H1 (cell line): ENCODE measurements around the gene MAML1. TPM values are rescaled to one million over a fixed set of nuclear protein-coding genes. Genes with fewer than 3 reads are reported as not detected.

Experiments
- CTCF ChIA-PET: fragments of 300-600 bp; sonication (Branson Sonifier 250); formaldehyde crosslinking; loops from one replicate; lab custom pipeline; 2021; ENCODE audit not compliant: partially characterized antibody; lab: Charles Lee
- POLR2A ChIA-PET: fragments of 300-600 bp; sonication (Branson Sonifier 250); formaldehyde crosslinking; loops from one replicate; lab custom pipeline; 2021; ENCODE audit warnings: inconsistent platforms; ENCODE audit not compliant: partially characterized antibody; lab: Charles Lee
- DNase-seq, 2 experiments: peaks; one replicate each; pipeline versions ENCODE4 v3.0.0 to v3.0.0-alpha.2; 2010 to 2022; ENCODE audit warnings: low spot score in 2 of 2, low read depth in 1 of 2, mixed read lengths in 1 of 2
- FAIRE-seq: peaks from 2 replicates; lab custom pipeline; 2011; peaks lifted over from hg19 to GRCh38; lab: Jason Lieb, UNC
- H2AFZ ChIP-seq: 2 replicates; pipeline ENCODE4 v1.8.1; 2012; ENCODE audit warnings: low read length, inconsistent platforms
- H2AK5ac ChIP-seq: 2 replicates; pipeline ENCODE4 v1.6.1; 2013; ENCODE audit warnings: low read depth, low read length
- H2BK120ac ChIP-seq: replicated peaks from 2 replicates; pipeline ENCODE3; 2013; ENCODE audit warnings: low read depth, low read length, inconsistent platforms
- H2BK12ac ChIP-seq: 2 replicates; pipeline ENCODE4 v1.6.1; 2013; ENCODE audit warnings: low read depth, low read length
- H2BK15ac ChIP-seq: 2 replicates; pipeline ENCODE4 v1.6.1; 2013; ENCODE audit warnings: low read length
- H2BK20ac ChIP-seq: 2 replicates; pipeline ENCODE4 v1.6.1; 2013; ENCODE audit warnings: low read length
- H2BK5ac ChIP-seq: 2 replicates; pipeline ENCODE4 v1.6.1; 2013; ENCODE audit warnings: low read depth, low read length
- H3K14ac ChIP-seq: 2 replicates; pipeline ENCODE4 v1.6.1; 2013; ENCODE audit warnings: inconsistent platforms; ENCODE audit not compliant: insufficient read length
- H3K18ac ChIP-seq: 2 replicates; pipeline ENCODE4 v1.6.1; 2013; ENCODE audit warnings: low read length; ENCODE audit errors: extremely low read depth
- H3K23ac ChIP-seq: 2 replicates; pipeline ENCODE4 v1.6.1; 2013; ENCODE audit warnings: inconsistent platforms; ENCODE audit not compliant: insufficient read length
- H3K23me2 ChIP-seq: 2 replicates; pipeline ENCODE4 v1.6.1; 2013; ENCODE audit warnings: low read depth, low read length
- H3K27ac ChIP-seq: 2 replicates; pipeline ENCODE4 v1.6.1; 2011; ENCODE audit warnings: low read depth, low read length, inconsistent platforms
- H3K27me3 ChIP-seq, 4 experiments: replicated peaks in 1 of 4; 1 replicate in 1 of 4; 2 replicates in 3 of 4; pipeline versions ENCODE4 v1.6.1 to v1.8.1; 2011 to 2013; ENCODE audit warnings: low read length in 3 of 4, mild to moderate bottlenecking in 3 of 4, inconsistent platforms in 2 of 4, mixed read lengths in 2 of 4, moderate library complexity in 1 of 4; ENCODE audit not compliant: control insufficient read depth in 3 of 4, insufficient read depth in 3 of 4; ENCODE audit errors: extremely low read depth in 1 of 4
- H3K36me3 ChIP-seq, 4 experiments: 2 replicates each; pipeline versions ENCODE4 v1.6.1 to v1.8.1; 2011 to 2013; ENCODE audit warnings: mild to moderate bottlenecking in 4 of 4, low read length in 3 of 4, moderate library complexity in 2 of 4, control low read depth in 1 of 4, inconsistent platforms in 1 of 4; ENCODE audit not compliant: insufficient read depth in 4 of 4, control insufficient read depth in 2 of 4
- H3K4ac ChIP-seq: replicated peaks from 2 replicates; pipeline ENCODE3; 2013; ENCODE audit warnings: low read length, low read depth, mixed read lengths, inconsistent platforms; ENCODE audit not compliant: insufficient read length
- H3K4me1 ChIP-seq, 4 experiments: replicated peaks in 1 of 4; 1 replicate in 1 of 4; 2 replicates in 3 of 4; pipeline versions ENCODE4 v1.6.1 to v1.8.1; 2011 to 2013; ENCODE audit warnings: low read length in 3 of 4, inconsistent platforms in 2 of 4, mixed read lengths in 1 of 4; ENCODE audit not compliant: insufficient read depth in 4 of 4, control insufficient read depth in 3 of 4
- H3K4me2 ChIP-seq, 2 experiments: 2 replicates each; pipeline versions ENCODE4 v1.6.1 to v1.8.1; 2011 to 2013; ENCODE audit warnings: low read depth in 2 of 2, low read length in 2 of 2, control low read depth in 1 of 2, inconsistent platforms in 1 of 2, mild to moderate bottlenecking in 1 of 2; ENCODE audit not compliant: insufficient read depth in 1 of 2
- H3K4me3 ChIP-seq, 4 experiments: fragments of 200-600, 300-600 bp in 1 of 4; sonication (generic), shearing (Covaris generic), sonication (Bioruptor Twin) in 1 of 4; 2 replicates each; pipeline versions ENCODE4 v1.5.1 to v1.8.1; 2011 to 2016; ENCODE audit warnings: low read length in 4 of 4, low read depth in 3 of 4, control low read depth in 2 of 4, inconsistent platforms in 2 of 4, mild to moderate bottlenecking in 2 of 4, mixed read lengths in 1 of 4, moderate library complexity in 1 of 4; ENCODE audit not compliant: insufficient read depth in 2 of 4; ENCODE audit errors: extremely low read depth in 1 of 4
- H3K56ac ChIP-seq: replicated peaks from 2 replicates; pipeline ENCODE3; 2013; ENCODE audit warnings: low read depth, mild to moderate bottlenecking, mixed read lengths, low read length, inconsistent platforms; ENCODE audit not compliant: insufficient read length
- H3K79me1 ChIP-seq: 2 replicates; pipeline ENCODE4 v1.6.1; 2013; ENCODE audit warnings: low read depth, low read length, control low read depth
- H3K79me2 ChIP-seq, 2 experiments: 2 replicates each; pipeline versions ENCODE4 v1.6.1 to v1.8.1; 2012 to 2013; ENCODE audit warnings: low read length in 2 of 2, mild to moderate bottlenecking in 2 of 2, inconsistent platforms in 1 of 2; ENCODE audit not compliant: insufficient read depth in 2 of 2, control insufficient read depth in 1 of 2
- H3K9ac ChIP-seq, 4 experiments: replicated peaks in 1 of 4; 1 replicate in 1 of 4; 2 replicates in 3 of 4; pipeline versions ENCODE4 v1.6.1 to v1.8.1; 2011 to 2013; ENCODE audit warnings: low read depth in 3 of 4, low read length in 3 of 4, control low read depth in 2 of 4, mild to moderate bottlenecking in 2 of 4, moderate library complexity in 2 of 4, inconsistent platforms in 1 of 4; ENCODE audit errors: extremely low read depth in 1 of 4
- H3K9me3 ChIP-seq, 2 experiments: 2 replicates each; pipeline versions ENCODE4 v1.6.1 to v1.8.1; 2012 to 2013; ENCODE audit warnings: mild to moderate bottlenecking in 2 of 2, moderate library complexity in 2 of 2, control low read depth in 1 of 2, inconsistent platforms in 1 of 2, low read depth in 1 of 2, low read length in 1 of 2, mixed read lengths in 1 of 2; ENCODE audit not compliant: insufficient read depth in 2 of 2
- H4K20me1 ChIP-seq, 2 experiments: replicated peaks in 1 of 2; 2 replicates each; pipeline versions ENCODE3 to v1.8.1; 2011 to 2013; ENCODE audit warnings: inconsistent platforms in 2 of 2, low read length in 2 of 2, mild to moderate bottlenecking in 1 of 2; ENCODE audit not compliant: insufficient read depth in 2 of 2, control insufficient read depth in 1 of 2
- H4K5ac ChIP-seq: 2 replicates; pipeline ENCODE4 v1.6.1; 2013; ENCODE audit warnings: low read length, low read depth, mixed read lengths, inconsistent platforms; ENCODE audit not compliant: insufficient read length
- H4K8ac ChIP-seq: 2 replicates; pipeline ENCODE4 v1.8.0; 2013; ENCODE audit warnings: mild to moderate bottlenecking, moderate library complexity, low read length, inconsistent platforms; ENCODE audit not compliant: insufficient read depth; ENCODE audit errors: extremely low read depth
- H4K91ac ChIP-seq: replicated peaks from 2 replicates; pipeline ENCODE3; 2013; ENCODE audit warnings: low read length, mixed read lengths, inconsistent platforms; ENCODE audit not compliant: insufficient read length
- BCL11A ChIP-seq, 2 experiments: IDR thresholded peaks; one replicate each; pipeline ENCODE4 v1.6.1; 2011; ENCODE audit warnings: low read depth in 2 of 2, low read length in 2 of 2, mild to moderate bottlenecking in 2 of 2
- CREB1 ChIP-seq: IDR thresholded peaks from 2 replicates; pipeline ENCODE4 v1.6.1; 2012; ENCODE audit warnings: inconsistent platforms
- HDAC6 ChIP-seq: IDR thresholded peaks from one replicate; pipeline ENCODE4 v1.7.1; 2012; ENCODE audit warnings: low read depth, mild to moderate bottlenecking, inconsistent platforms, low read length, moderate library complexity
- SAP30 ChIP-seq: fragments of 300-600 bp; sonication (generic); IDR thresholded peaks from 2 replicates; pipeline ENCODE4 v1.7.1; 2012; ENCODE audit warnings: low read length, moderate library complexity, mild to moderate bottlenecking, inconsistent platforms; ENCODE audit not compliant: insufficient read depth, insufficient replicate concordance
- SIRT6 ChIP-seq: IDR thresholded peaks from one replicate; pipeline ENCODE4 v1.7.1; 2012; ENCODE audit warnings: low read length, inconsistent platforms
- SP4 ChIP-seq: IDR thresholded peaks from 2 replicates; pipeline ENCODE4 v1.6.1; 2012; ENCODE audit warnings: low read length, inconsistent platforms
- TAF1 ChIP-seq: IDR thresholded peaks from 2 replicates; pipeline ENCODE4 v1.6.1; 2011; ENCODE audit warnings: mild to moderate bottlenecking, low read depth, low read length
- ZNF274 ChIP-seq: IDR thresholded peaks from 2 replicates; pipeline ENCODE4 v1.7.0; 2012; ENCODE audit warnings: low read length, borderline replicate concordance; ENCODE audit errors: extremely low read depth
- WGBS, 2 experiments: shearing (Covaris generic) in 1 of 2; methylation state at CpG; one replicate each; pipeline versions ENCODE4 v1.1.6 to v1.1.7; 2013 to 2015; ENCODE audit warnings: low lambda C conversion rate in 2 of 2, mixed read lengths in 2 of 2, inconsistent platforms in 1 of 2, low coverage in 1 of 2, missing lambda C conversion rate in 1 of 2; ENCODE audit not compliant: insufficient replicate concordance in 2 of 2, insufficient coverage in 1 of 2, insufficient read length in 1 of 2; ENCODE audit errors: extremely low coverage in 1 of 2, missing lambda C conversion rate in 1 of 2; 5-methylcytosine and 5-hydroxymethylcytosine counted together
- polyA plus RNA-seq, 7 experiments: library from polyadenylated mRNA; depleted of rRNA in 3 of 7; stranded (reverse) in 5 of 7; unstranded in 2 of 7; fragments of >200 nt in 5 of 7; fragments of 200-250 nt in 2 of 7; gene quantifications; 1 replicate in 5 of 7; 2 replicates in 1 of 7; 4 replicates in 1 of 7; pipeline versions ENCODE4 v1.2.1 to v1.2.3, GENCODE V29; 2011 to 2013; ENCODE audit warnings: missing spikeins in 2 of 7, mixed read lengths in 2 of 7
- total RNA-seq: library from RNA; stranded (reverse); fragmentation: NEBNext Ultra II Directional; extraction: Animal tissue kit (Norgen Biotek cat#: 25700); gene quantifications from 2 replicates; pipeline ENCODE4 v1.2.1, GENCODE V29; 2021
- TF ChIP-seq, protein P1 (sequence below): IDR thresholded peaks from 2 replicates; pipeline ENCODE4 v1.6.1; 2012; ENCODE audit warnings: low read length, inconsistent platforms
- TF ChIP-seq, protein P2 (sequence below): IDR thresholded peaks from 2 replicates; pipeline ENCODE4 v1.6.1; 2012; ENCODE audit warnings: inconsistent platforms

The MAML1 gene
- total and polyA plus RNA-seq, 2 of the 8 experiments (the other 6 are each of a cell fraction or from before 2014, with no cell fraction given): 17.1 to 41.9 TPM

DNA sequence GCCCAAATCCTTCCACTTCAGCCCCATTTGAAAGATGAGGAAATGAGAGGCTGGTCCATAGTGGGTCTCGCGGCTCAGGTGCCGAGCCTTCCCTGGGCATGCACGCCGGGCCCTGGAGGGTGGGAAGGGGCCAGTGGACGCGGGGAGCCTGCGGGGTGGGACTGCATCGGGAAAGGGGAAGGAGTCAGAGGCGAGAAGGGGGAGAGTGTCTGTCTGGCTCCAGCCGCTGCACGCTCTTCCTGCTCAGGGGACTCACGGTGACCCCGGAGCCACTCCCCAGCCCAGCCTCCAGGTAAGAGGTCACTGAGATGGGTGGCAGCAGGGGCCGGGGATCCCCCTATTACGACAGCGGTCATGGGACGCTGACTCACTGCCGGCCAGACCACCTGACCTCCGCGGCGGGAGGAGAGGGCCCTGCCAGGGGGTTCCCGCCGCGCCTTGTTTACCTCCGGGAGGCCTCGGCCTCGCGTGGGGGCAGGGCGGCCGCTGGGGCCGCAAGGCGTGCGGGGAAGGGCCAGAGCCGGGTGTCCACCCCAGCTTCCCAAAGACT lies 86.2 kb downstream of the MAML1 start:
- peak overlapping the region; percentile 1 for H4K5ac ChIP-seq
- peak overlapping the region; percentile 99 for H4K91ac ChIP-seq
- no peak overlapping the region for H3K56ac ChIP-seq
- CTCF ChIA-PET: interaction anchor here (1.1 to 1.6 kb wide), 2 partner anchors 25 to 50 kb away, joined by 3 to 5 read pairs; no protein-coding TSS in a partner anchor
- peak overlapping the region; percentile 93 for H4K8ac ChIP-seq
- H3K9me3 ChIP-seq: no peaks in the 10 kb centered on the region
- peak overlapping the region; percentile 76 for H3K4ac ChIP-seq
- H4K20me1 ChIP-seq: peaks cover 8 to 17% of the 10 kb centered on the region in 2 experiments
- H2BK15ac ChIP-seq: peak overlapping the region; percentile 55; the same call in 1 of the 2 replicates
- H3K4me2 ChIP-seq: peak overlapping the region; percentile 54 to 58
- H3K18ac ChIP-seq: peak overlapping the region; percentile 99
- no peak overlapping the region for H2BK120ac ChIP-seq
- H3K4me3 ChIP-seq: peak overlapping the region; percentile 3 to 91 (median 30); a peak in 5 of 8 replicates
- H2AFZ ChIP-seq: no peak overlapping the region
- H2BK12ac ChIP-seq: peak overlapping the region; percentile 97; the same call in 1 of the 2 replicates
- POLR2A ChIA-PET: interaction anchor here (0.6 to 12.6 kb wide), 8 partner anchors 8 to 196 kb away, joined by 3 to 207 read pairs (median 6); partner anchors contain the start of genes HNRNPH1, LTC4S, MGAT4B and MRNIP
- peak overlapping the region; percentile 96 for H2BK5ac ChIP-seq
- H3K23me2 ChIP-seq: peaks cover 15% of the 10 kb centered on the region; the same call in 1 of the 2 replicates
- H2BK20ac ChIP-seq: peak overlapping the region; percentile 51; the same call in 1 of the 2 replicates
- peaks cover 0 to 6% (median 3%) of the 10 kb centered on the region in 4 experiments; a peak in 4 of 8 replicates for H3K36me3 ChIP-seq
- peaks cover 4 to 40% (median 34%) of the 10 kb centered on the region in 4 experiments for H3K4me1 ChIP-seq
- peaks cover 8% of the 10 kb centered on the region for H3K79me1 ChIP-seq
- FAIRE-seq (no peak), DNase-seq (peak in 1 of 2 experiments; percentile 82)
- WGBS, 2 experiments: 10% methylated on average over 13 of the region's 35 CpGs; no CpG with 5 or more reads in 1 of the 2 experiments
- H3K27ac ChIP-seq: peak overlapping the region; percentile 67
- peaks cover 4 to 24% of the 10 kb centered on the region in 2 experiments; a peak in 2 of 4 replicates for H3K79me2 ChIP-seq
- H2AK5ac ChIP-seq: no peak overlapping the region
- 0 out of 7 replicates have a peak overlapping the region, but pooled peaks of 1 of the 4 experiments have one; percentile 34 for H3K9ac ChIP-seq
- H3K27me3 ChIP-seq: peaks cover 0 to 5% (median 2%) of the 10 kb centered on the region in 4 experiments; a peak in 2 of 7 replicates
- no peak overlapping the region for H3K23ac ChIP-seq
- no peak overlapping the region for H3K14ac ChIP-seq
- TF ChIP-seq SP4 (no peak), SAP30 (no peak), CREB1 (peak; percentile 79), TAF1 (peak; percentile 37; the same call in 1 of the 2 replicates), HDAC6 (no peak), BCL11A (IDR thresholded peaks at IDR 0.05; ENCODE audit: low read depth in 2 of 2, low read length in 2 of 2) (no peak), SIRT6 (no peak), ZNF274 (no peak)
- TF ChIP-seq, protein P1, sequence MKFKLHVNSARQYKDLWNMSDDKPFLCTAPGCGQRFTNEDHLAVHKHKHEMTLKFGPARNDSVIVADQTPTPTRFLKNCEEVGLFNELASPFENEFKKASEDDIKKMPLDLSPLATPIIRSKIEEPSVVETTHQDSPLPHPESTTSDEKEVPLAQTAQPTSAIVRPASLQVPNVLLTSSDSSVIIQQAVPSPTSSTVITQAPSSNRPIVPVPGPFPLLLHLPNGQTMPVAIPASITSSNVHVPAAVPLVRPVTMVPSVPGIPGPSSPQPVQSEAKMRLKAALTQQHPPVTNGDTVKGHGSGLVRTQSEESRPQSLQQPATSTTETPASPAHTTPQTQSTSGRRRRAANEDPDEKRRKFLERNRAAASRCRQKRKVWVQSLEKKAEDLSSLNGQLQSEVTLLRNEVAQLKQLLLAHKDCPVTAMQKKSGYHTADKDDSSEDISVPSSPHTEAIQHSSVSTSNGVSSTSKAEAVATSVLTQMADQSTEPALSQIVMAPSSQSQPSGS: no peak
- TF ChIP-seq, protein P2, sequence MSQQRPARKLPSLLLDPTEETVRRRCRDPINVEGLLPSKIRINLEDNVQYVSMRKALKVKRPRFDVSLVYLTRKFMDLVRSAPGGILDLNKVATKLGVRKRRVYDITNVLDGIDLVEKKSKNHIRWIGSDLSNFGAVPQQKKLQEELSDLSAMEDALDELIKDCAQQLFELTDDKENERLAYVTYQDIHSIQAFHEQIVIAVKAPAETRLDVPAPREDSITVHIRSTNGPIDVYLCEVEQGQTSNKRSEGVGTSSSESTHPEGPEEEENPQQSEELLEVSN: no peak; the same call in 1 of the 2 replicates
